ENCODE data around the gene PRM3.

PRM3 gene

DNA sequence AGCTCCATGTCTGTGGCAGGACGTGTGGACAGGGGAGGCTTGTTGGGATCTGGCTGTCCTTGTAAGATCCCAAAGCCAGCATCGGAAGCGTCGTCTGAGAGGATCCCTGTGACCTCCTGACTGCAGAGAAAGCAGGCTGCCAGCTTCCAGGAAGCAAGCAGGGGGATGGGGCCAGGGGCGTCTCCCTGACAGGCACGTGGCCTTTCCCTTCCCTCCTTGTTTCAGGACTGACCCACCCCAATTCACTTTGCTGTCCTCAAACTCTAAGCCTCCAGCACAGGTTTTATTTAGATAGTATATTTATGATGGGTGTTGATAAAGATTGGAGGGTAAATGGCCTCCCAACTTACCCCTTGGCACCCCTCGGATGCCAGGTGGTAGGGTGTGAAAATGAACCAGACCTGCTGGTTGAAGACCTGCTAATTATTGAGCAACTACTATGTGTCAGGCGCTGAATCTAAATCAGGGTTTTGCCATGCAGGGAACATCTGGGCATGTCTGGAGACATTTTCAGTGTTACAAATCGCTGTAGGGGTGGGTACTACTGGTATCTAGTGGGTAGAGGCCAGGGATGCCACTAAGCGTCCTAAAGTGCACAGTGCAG is 42.0 kb downstream of the PRM3 start:
- in situ Hi-C loops (cut with MboI; ENCODE audit: low sequenced_read_pairs), result no loop called here

DNA sequence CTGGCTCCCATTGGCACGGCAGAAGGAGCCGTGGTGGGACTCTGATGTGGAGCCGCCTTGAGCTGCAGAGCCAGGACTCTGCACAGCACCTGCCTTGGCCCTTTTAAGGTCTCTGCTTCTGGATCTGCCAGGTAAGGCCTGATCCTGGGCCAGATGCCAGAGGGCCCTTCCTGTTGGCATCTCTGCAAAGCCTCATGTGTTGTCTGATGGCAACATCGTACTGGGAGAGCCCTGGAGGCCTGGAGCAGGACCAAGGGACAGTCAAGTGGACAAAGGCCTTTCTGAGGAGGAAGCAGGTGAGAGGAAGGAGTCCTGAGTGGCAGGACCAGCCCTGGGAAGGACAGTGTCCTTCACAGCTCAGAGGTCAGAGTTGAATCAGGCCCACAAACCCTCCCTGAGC is 43.5 kb downstream of the PRM3 start:
- in situ Hi-C loops (cut with MboI; ENCODE audit: low sequenced_read_pairs), result no loop called here

DNA sequence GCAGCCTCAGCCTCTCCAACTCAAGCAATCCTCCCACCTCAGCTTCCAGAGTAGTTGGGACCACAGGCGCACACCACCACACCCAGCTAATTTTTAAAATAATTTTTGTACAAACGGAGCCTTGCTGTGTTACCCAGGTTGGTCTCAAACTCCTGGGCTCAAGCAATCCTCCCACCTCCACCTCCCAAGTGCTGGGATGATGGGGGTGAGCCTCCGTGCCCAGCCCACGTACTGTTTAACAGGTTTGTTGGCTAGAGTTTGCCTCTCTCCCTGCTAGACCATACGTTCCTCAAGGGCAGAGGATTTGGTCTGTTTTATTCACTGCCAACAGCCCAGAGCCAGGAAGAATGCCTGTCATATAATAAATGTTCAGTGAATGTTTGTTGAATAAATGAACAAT is 44.0 kb downstream of the PRM3 start:
- in situ Hi-C loops (cut with MboI; ENCODE audit: low sequenced_read_pairs), result no loop called here

DNA sequence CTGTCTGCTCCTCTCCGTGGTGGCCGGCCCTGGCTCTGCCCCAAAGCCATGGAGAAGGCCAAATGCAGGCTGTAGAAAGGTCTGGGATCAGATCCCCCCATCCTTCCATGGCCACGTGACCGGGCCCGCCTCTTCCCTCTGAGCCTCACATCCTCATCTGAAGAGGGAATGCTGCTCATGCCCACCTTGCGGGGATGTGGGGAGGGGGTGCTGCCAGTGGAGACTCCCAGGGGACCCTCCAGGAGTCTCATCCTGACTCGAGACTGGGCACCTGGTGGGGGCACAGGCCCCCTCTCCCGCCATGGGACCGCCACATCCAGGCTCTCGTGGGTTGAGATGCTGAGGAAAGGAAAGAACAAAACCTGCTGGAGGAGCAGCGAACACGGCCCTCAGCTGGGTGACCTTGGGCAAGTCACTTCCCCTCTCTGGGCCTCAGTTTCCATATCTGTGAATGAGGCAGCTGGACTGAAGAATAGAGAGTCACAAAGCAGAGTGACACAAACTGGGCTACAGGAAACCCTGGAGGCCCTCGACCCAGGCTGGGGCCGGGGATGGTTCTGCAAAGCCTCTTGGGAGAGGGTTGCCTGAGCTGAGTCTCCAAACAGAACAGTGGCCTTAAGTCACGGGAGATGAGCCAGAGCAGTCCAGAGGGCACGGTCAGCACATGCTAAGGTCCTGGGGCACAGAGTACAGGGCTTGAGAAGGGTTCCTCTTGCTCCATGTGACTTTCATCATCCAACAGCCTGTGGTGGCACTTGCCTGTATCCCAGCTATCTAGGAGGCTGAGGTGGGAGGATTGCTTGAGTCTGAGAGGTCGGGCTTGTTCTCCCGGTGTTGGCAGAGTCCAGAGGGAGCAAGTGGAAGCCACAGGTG is 47.5 kb downstream of the PRM3 start:
- in situ Hi-C loops (cut with MboI; ENCODE audit: low sequenced_read_pairs), result no loop called here

DNA sequence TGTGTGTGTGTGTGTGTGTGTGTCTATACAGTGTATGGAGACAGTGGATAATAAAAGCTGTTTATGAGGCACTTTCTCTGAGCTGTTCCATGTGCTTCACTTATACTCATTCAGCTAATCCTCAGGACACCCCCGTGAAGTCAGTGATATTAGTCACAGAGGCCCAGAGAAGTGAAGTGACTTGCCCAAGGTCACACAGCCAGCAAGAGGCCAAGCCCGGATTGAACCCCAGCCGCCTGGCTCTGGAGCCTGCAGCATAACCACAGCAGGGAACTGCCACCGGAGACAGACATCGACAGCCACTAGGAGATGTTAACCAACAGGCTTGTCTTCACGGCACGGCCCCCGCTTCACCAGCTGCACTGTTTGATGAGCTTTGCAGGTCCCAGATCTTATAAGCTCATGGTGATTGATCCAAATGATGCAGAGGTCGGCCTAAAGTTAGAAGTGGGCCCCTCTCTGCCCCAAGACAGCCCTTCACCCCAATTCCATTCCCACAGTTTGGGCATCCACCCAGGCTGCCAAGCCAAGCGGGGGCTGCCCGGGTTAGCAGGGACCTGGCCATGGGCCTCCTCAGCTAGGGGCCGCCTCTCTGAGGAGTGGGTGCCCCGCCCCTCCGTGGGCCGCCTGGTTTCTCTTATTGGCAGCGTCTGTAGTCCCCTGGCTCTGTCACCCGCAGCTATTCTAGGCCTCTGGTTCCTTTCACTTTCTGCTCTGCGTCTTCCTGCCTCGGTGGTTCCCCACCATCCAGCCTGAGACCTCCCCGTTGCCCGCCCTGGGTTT is 48.3 kb downstream of the PRM3 start:
- in situ Hi-C loops (cut with MboI; ENCODE audit: low sequenced_read_pairs), result no loop called here

DNA sequence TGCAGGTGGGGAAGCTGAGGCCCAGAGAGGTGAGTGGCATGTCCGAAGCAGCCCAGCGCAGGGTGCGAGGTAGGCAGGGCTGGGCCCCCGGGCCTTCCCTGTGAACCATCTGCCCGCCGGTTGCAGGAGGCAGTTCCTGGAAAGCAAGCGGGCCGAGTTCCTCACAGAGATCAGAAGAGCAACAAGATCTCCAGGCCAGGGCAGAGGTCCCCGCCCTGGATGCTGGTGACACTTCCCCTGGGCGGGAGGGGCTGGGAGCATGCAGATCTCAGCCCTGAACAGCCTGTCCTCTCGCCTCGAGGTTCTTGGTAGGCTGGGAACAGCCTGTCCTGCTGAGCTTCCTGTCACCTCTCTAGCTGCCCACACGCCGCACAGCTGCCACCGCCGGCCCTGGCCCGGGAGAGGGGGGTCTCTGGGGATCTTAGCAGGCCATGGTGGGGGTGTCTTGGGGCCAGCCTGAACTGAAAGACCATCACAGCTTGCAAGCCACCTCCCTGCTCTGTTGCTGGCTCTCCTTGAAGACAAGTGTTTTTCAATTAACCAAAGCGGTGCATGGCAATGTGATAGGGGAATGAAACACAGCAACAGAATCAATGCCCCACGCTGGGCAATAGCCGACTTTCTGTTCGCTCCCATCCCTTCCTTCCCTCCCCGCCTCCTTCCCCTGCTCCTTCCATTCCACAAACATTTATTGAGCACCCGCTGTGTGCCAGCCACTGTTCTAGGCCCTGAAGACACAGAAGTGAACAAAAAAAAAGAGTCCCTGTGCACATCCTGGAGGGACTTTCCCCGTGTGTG is 49.1 kb downstream of the PRM3 start:
- in situ Hi-C loops (cut with MboI; ENCODE audit: low sequenced_read_pairs), result no loop called here

All from HL-60/S4 treated with phorbol 12-myristate 13-acetate at 8.2 ng/mL for 4 days and 3 days (cell line).